Measurements from ENCODE around the gene KRT15.

GRCh38 chr17:41552455-41552854, 33.8 kb upstream of the KRT15 start:
- TF ChIP-seq CTCF (IDR thresholded peaks at IDR 0.05; ENCODE audit: control extremely low read depth in 1 of 3, insufficient read depth in 1 of 3, low read depth in 1 of 3, low read length in 3 of 3): no peak
- no peak for TF ChIP-seq POLR2A (IDR thresholded peaks at IDR 0.05; ENCODE audit: control extremely low read depth in 1 of 2, low read depth in 2 of 2, low read length in 2 of 2)
- no peak for TF ChIP-seq HDAC6 (IDR thresholded peaks at IDR 0.05; ENCODE audit: low read depth, low read length)
- no peak for TF ChIP-seq SP2 (IDR thresholded peaks at IDR 0.05; ENCODE audit: low read length)
- TF ChIP-seq CREB1 (IDR thresholded peaks at IDR 0.05): no peak
- no peak for TF ChIP-seq EGR1 (IDR thresholded peaks at IDR 0.05; ENCODE audit: borderline replicate concordance, low read depth, low read length)
- no peak for TF ChIP-seq POLR2AphosphoS5 (IDR thresholded peaks at IDR 0.05; ENCODE audit: low read depth, low read length)
- TF ChIP-seq YY1 (IDR thresholded peaks at IDR 0.05; ENCODE audit: low read depth, low read length): no peak
- TF ChIP-seq EP300 (IDR thresholded peaks at IDR 0.05; ENCODE audit: borderline replicate concordance in 1 of 2, low read depth in 2 of 2, low read length in 2 of 2): no peak
- TF ChIP-seq MAX (IDR thresholded peaks at IDR 0.05): no peak
